Stimulated activated CD4-positive, alpha-beta T cell treated with anti-CD3 and anti-CD28 coated beads, Interleukin-2, amount 100 ng/mL, for 4 hours (primary cell): ENCODE results near the gene MRPL43.

Source experiments
- DNase-seq: peaks from one replicate; pipeline ENCODE4 v3.0.0-alpha.2; 2020; ENCODE audit warnings: low read depth

The MRPL43 gene

DNA sequence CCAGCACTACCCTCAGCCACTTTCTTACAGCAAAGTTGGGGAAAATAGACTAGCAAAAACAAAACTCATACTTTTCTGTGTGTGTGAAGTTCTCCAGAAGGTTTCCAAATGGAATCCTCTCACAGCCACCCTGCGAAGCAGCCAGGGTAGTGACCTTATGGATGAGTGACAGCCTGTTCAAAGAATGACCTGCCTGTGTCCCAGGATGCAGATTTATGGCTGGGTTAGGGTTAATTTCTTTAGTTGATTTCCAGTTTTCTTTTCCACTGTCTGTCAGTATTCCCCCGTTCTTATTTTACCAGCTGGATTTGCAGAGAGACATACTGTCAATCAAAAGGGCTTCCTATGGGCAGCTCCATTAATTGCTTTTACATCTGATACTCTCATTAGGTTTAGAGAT lies 20.4 kb downstream of the MRPL43 start:
- DNase-seq = no peak

DNA sequence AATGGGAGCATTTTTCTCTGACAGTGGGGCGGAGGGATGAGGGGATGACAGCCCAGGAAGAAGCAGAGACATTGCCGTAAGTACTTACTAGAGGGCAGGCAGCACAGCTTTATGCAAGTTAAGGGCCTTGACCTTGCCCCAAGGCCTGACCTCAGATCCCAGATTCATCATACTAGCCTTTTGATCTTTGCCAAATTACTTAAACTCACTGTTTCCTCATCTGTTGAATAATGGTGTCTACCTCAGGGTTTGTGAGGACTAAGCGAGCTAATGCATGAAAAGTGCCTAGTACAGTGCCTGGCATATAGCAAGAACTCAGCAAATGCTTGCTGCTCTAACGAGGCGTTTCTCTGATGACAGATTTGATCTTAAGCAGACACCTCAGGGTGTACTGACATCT lies 21.5 kb downstream of the MRPL43 start:
- no peak for DNase-seq

DNA sequence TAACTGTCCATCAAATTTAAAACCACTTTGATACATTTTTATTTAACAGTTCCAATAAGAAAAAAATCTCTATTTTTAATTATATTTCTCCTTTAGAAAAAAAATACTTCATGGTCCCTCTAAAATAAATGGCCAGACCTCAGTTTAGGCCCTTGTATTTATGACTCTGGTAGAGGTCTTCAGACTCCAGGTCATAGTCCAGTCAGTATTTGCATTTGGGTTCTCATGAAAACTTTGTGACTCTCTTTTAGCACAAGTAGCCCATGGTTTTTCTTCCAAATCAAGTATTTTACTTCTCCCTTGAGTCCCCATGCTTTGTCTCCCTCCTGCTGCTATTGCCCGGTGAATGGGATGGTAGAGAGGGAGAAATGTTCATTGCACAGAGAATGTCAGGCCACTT lies 23.5 kb downstream of the MRPL43 start:
- DNase-seq = no peak

DNA sequence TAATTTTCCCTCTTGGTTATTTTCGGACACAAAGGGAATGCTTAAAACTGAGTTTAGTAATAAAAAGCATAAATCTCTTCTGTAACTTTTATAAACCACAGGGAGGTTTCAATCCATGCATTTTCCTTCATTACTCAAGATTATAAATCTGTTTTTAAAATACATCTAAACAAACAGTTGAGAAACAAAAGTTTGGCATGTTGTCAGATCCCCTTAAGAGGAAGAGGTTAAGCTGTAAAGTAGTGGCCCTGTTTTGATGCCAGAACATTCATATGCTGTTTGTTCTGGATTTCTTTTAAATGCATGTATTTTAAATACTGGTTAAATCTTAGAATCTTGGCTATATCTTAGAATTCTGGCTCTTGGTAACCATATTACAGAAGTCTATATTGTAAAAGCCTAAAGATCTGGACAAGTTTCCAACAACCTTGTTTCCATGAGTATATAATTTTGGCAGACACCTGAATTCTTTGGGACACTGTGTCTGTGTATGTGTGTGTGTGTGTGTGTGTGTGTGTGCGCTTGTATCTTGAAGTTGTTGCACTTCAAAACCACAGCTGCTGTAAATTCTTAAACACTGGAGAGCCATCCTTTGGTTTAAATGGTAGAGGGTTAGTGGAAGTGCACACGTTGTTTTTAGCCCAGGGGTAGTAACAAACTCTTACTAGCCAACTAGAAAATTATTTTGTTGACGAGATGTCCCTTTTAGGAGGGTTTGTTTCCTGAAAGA lies 24.8 kb downstream of the MRPL43 start:
- no peak for DNase-seq

DNA sequence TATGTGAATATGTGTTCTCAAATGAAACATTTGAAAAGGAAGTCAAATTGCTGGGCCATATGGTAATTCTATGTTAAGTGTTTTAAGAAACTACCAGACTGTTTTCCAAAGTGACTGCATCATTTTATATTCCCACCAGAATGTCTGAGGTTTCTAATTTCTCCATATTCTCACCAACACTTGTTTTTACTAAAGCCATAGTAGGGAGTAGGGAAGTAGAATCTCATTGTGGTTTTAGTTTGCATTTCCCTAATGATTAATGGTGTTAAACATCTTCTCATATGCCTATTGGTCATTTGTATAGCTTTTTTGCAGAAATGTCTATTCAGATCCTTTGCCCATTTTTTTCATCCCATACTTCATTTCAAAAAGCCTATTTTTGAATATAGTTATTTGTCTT lies 27.0 kb downstream of the MRPL43 start:
- DNase-seq = no peak

DNA sequence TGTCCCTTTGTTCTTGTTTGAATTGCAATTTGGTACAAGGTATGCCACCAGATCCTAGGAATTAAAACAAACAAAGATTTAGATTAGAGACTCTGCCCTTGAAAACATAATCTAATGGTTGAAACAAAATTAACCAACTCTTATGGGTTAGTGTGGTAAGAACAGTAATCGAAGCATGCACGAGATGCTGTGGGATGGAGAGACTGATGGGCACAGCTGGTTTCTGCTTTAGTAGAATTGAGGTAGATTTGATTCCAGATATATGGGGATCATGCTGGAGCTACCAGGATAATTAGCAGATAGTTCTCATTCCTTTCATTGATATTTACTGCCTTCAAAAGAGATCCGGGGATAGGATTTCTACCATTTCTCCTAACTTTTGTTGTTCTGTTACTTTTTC lies 38.4 kb downstream of the MRPL43 start:
- DNase-seq = no peak

DNA sequence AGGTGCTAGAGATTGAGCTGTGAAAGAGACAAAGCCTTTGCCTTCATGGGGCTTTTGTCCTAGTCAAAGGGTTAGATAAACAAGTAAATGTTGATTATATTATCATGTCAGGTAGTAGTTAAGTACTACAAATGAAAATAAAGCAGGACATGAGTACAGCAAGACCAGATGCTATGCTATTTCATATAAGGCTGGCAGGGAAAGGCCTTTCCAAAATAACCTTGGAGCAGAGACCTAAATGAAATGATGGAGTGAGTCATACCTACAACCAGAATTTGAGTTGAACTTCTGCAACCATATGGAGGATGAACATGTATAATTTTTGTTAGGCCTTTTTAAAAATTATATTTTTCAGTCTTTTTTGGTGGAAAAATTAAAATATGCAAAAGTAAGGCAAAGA lies 41.5 kb downstream of the MRPL43 start:
- no peak for DNase-seq

DNA sequence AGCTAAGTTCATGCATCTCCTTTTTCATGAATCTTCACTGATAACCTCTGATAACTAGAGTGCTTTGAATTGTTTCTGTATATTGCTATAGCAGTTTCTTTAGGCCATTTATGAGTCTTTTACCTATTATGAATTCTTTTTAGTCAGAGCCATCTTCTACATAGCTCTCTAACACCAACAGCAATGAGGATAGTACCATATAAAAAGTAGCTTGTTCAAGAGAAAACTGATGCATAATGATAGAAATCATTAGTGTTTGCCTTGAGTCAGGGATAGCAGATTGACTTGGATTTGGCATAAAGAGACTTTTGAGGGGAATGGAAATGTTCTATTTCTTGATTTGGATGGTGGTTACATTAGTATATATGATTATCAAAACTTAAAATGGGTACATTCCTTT lies 43.8 kb downstream of the MRPL43 start:
- DNase-seq = no peak

DNA sequence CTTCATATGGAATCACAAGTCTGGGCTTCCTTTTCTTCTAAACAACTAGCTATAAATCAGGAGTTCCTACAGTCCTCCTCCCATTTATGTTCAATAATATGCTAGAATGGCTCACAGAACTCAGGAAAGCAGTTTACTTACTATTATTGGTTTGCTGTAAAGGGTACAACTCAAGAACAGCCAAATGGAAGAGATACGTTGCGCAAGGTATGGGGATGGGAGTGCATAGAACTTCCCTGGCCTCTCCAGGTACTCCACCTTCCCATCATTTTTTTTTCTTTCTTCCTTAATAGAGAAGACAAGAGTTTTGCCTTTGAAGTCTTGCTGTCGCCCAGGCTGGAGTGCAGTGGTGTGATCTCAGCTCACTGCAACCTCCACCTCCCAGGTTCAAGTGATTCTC lies 45.1 kb downstream of the MRPL43 start:
- no peak for DNase-seq

DNA sequence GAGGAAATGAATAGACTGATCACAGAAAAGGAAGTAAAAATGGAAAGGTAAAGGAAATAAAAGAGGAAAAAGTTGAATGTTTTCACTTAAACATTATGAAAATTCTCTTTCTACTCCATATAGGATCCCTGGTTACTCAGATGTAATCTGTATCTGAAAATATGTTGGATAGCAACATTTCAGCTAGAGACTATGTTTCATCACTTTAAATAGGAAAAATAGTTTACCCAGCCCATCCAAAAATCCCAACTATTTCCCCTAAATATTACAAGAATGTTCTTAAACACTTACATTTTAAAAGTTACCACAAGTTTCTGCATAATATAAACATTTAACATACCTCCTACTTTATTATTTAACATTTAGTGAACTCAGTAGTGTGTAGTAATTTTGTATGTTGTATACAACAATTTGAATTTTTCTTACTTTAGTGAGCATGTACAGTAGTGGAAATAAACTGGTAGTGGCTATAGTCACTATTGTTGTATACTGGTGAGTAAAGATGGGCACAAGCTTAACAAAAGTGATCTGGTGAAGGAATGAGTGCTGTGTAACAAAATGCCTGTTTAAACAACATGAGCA lies 47.4 kb downstream of the MRPL43 start:
- no peak for DNase-seq
